Aortic smooth muscle cell (primary cell): ENCODE data around the gene SLC41A2. TPM values are rescaled to one million over a fixed set of nuclear protein-coding genes. Genes with fewer than 3 reads are reported as not detected.

Source experiments
- total RNA-seq: library from RNA; depleted of rRNA; stranded (reverse); fragments of >200 nt; gene quantifications from 2 replicates; pipeline ENCODE4 v1.2.3, GENCODE V29; 2014

Gene SLC41A2, protein sequence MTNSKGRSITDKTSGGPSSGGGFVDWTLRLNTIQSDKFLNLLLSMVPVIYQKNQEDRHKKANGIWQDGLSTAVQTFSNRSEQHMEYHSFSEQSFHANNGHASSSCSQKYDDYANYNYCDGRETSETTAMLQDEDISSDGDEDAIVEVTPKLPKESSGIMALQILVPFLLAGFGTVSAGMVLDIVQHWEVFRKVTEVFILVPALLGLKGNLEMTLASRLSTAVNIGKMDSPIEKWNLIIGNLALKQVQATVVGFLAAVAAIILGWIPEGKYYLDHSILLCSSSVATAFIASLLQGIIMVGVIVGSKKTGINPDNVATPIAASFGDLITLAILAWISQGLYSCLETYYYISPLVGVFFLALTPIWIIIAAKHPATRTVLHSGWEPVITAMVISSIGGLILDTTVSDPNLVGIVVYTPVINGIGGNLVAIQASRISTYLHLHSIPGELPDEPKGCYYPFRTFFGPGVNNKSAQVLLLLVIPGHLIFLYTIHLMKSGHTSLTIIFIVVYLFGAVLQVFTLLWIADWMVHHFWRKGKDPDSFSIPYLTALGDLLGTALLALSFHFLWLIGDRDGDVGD
- total RNA-seq = 9.6 and 15.2 TPM in 2 replicates

DNA sequence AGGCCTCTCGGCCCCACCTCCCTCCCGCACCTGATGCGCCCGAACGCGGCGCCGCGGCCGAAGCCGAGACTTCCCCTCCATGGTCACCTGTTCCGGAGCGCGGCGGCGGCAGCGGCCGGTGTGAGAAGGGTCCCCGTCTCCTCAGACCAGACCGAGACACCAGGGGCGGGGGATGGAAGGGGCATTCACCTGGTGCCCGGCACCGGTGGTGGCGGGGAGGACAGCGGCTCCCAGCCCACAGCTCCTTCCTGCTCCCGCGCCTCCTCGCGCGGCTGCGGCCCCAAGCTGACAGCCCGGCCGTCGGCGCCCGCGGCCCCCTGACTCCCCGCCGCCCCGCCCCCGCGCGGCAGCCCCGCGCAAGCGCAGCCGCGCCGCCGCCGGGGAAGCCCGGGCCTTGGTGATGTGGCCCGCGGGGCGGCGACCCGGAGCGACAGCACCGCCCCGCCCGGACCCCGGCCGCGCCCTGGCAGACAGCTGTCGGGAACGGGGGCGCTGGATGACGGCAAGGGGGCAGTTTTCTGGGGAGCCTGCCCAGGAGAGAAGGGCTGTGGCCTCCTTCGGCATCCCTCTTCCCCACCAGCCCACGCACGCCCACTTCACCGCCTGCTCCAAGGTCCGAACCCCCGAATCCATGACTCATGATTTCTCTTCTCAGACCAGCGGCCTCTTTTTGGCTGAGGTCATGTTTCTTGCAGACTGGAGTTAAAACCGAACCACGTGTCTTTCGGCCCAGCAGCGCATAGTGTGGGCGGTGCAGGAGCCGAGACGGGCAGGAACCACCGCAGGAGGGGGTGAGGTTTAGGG, at the start of gene SLC41A2:
SLC41A2 (minus strand) TSS at position 290 of the 804 bp plus-strand sequence. CDS start 29,763 bp downstream, outside the sequence.

DNA sequence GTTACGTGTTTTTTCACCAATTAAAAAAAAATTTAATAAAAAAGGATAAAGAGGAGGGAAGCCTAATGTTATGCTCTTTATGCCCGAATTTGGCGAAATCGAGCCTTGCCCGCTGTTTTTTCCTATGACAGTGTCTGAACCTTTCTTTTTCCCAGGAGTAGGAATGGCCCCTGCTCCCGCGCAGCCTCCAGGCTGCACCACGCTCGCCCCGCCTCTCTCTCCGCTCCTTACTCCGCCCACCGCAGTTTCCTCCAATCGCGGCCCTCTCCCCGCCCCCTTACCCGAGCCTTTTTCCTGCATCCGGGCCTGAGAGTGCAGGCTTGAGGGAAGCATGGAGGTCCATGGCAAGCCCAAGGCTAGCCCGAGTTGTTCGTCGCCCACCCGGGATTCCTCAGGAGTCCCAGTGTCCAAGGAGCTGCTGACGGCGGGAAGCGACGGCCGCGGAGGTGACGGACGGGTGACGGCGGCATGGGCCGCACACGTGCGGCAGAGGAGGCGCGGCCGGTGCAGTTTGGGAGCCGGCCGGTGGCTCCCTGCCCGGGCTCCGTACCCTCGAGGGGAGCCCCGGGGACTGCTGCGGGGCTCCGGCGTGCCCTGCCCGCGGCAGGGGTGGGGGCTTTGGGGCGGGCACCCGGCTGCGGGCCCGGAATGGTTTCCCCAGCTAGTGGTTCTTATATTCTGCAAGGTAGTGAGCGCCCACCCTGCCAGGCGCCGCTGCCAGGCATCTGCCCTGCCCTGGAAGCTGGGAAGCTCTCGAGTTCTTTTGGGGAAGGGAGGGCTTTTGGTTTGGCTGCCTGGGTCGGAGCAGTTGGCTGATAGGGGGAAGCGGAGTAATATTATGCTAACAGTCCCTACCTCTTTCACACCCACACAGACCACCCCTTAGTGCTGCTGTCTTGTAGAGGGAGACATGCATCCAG, 28.2 kb upstream of the SLC41A2 start, which contains the start of gene NOPCHAP1:
NOPCHAP1 (plus strand) TSS at position 295 of the 920 bp plus-strand sequence; CDS start at position 332, 37 bp downstream.

Other genes with a start within 250 kb of the SLC41A2 start
- 4.9 and 5.5 TPM in 2 replicates for gene NOPCHAP1, start 28.0 kb upstream of the SLC41A2 start, total RNA-seq
- 14.5 and 21.4 TPM in 2 replicates for gene ALDH1L2, start 126.2 kb upstream of the SLC41A2 start, total RNA-seq
- gene WASHC4, start 149.4 kb upstream of the SLC41A2 start, total RNA-seq = 66.5 and 79.5 TPM in 2 replicates